HG03064 (cell line): Measurements from ENCODE around the gene AGMO.

Experiments used
- ATAC-seq: cut with Tn5 transposase; IDR thresholded peaks from one replicate; pipeline ENCODE4 v1.9.1; 2021; ENCODE audit warnings: low read depth; ENCODE audit not compliant: unreplicated experiment

The AGMO gene

DNA sequence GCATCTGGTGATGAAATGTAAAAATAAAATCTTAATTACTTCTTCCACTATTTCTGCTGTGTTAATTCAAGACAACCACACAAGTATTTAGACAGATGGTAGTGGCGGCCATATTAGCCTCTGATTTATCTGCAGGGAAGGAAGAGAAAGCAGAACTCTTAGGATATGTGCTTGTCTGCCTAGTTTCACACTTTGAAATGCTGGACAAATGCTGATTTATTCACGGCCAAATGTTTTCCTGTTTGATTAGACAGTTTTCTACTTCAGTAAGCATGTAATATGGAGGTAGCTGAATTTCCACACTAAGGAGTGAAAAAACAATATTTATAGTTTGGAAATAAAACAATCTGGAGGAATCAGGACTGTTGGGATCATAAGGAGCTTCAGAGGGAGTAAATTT lies 158.1 kb downstream of the AGMO start:
- no peak for ATAC-seq

DNA sequence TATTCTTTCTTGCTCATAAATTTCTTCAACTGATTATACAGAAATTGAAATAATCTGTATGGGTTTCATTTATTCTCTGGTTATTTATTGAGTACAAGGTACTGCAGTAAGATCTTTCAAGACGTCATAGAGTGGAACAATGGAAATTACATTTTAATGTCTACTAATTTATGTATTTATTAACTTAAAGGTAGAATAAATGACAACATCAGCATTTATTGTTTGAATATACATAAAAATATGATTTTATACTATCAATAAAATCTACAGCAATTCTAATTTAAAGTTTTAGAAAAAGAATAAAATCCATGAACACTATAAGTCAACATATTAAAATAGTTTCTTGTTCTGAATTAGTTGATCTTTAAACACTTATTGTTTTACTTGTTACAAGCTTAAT lies 158.5 kb downstream of the AGMO start:
- ATAC-seq = no peak

DNA sequence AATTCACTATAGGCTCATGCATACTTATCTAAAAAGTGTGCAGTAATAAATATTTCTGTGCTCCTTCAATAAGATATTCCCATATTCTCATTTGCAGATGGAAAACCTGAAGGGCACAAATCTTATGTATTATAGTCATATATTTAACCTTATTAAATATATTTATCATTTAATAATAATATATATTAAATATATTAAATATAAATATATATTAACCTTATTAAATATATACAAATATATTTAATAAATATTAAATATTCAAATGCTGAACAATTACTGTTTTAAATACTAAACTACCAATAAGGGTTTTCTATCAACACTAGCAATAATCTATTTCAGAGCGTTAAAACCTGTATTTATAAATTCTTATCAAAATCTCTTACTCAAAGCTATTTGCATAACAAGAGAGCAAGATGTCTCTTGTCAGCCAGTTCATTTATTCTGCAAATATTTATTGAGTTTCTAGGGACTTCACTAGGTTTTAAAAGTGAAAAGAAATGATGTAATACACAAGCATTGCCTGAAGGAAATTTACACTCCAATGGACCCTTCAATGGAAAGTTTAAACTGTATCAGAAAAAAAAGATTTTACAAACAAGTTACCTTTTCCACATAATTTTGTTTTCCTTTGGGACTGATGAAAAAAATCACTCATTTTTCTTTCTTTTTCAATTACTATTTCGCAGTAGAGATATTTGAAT lies 159.2 kb downstream of the AGMO start:
- no peak for ATAC-seq

DNA sequence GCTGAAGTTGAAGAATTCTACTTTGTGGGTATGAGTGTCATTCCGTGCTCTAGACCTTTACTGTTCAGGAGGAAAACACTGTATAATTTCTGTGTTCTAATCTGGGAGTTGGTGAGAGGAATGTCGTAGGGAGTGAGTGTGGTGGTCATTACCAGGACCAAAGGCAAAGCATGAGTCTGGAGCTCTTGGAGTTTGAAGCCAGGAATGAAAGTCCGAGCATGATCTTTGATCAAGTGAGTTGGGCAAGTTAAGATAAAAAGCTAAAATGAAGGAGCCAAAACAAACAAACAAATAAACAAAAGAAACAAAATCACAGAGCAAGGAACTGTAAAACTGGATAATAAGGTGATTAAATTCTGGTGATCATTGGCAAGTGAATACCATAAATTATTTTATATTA lies 161.4 kb downstream of the AGMO start:
- ATAC-seq = no peak

DNA sequence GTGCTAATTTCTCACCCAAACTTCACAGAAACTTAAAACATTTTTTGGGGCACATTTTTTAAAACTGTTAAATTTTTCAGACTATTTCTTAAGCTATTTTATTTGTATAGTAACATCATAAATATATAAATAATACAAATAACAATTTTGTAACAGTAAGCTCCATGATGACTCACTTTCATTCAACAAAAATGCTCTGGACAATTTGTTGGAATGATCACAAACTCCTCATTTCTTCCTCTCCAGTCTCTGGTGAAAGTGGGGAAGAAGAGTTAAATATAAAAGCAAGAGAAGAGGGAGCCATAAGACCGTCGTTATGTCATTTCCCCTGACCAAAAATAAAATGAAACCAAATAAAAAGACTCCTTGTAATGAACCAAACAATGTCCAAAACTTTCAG lies 162.4 kb downstream of the AGMO start:
- ATAC-seq = no peak

DNA sequence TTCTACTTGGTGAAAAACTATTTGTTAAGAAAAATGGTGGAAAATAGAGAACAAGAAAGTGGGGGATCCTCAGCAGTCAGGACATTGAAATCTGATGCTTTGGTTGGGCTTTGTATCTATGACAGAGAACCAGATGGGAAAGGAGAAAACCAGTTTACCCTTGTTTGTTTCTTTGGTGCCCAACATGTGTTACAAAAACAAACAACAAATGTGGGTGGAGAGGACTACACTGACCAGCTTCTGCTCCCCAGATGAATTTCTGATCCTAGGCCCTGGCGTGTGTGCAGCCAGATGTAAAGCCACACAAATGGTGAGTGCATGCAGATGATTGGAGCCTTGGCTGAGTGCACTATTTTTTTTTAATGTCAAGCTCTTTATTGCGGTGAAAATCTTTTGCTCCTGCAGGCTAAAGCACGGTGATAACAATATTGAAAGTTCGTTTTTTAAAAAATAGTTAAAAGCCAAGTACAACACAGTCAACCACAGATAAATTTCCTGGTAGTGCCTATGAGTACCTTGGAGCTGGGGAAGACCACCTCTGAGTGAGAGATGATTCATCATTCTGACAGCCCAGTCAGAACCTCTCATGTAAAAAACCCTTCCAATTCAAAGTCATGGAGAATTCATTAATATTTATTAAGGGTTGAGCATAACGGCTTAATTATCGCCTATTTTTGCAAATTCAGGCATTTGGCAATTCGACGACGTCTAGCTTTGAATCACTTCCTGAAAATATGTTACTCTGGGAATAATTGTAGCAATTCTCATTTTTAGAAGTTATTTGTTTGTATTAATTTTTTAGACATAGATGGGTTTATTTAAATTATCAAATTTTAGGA lies 163.7 kb downstream of the AGMO start:
- ATAC-seq = no peak

DNA sequence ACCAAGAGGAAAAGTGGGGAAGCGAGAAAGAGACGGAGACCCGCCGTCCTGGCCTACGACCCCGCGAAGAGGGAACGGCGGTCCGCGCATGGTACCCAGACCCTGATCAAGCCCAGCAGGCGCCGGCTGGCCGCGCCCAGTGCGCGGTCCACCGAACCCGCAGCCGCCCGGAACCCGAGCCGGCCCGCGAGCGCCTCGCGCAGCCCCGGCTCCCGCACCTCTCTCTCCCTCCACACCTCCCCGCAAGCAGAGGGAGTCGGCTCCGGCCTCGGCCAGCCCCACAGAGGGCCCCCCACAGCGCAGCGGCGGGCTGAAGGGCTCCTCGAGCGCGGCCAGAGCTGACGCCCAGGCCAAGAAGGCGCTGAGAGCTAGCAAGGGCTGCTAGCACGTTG lies 164.7 kb downstream of the AGMO start:
- no peak for ATAC-seq

DNA sequence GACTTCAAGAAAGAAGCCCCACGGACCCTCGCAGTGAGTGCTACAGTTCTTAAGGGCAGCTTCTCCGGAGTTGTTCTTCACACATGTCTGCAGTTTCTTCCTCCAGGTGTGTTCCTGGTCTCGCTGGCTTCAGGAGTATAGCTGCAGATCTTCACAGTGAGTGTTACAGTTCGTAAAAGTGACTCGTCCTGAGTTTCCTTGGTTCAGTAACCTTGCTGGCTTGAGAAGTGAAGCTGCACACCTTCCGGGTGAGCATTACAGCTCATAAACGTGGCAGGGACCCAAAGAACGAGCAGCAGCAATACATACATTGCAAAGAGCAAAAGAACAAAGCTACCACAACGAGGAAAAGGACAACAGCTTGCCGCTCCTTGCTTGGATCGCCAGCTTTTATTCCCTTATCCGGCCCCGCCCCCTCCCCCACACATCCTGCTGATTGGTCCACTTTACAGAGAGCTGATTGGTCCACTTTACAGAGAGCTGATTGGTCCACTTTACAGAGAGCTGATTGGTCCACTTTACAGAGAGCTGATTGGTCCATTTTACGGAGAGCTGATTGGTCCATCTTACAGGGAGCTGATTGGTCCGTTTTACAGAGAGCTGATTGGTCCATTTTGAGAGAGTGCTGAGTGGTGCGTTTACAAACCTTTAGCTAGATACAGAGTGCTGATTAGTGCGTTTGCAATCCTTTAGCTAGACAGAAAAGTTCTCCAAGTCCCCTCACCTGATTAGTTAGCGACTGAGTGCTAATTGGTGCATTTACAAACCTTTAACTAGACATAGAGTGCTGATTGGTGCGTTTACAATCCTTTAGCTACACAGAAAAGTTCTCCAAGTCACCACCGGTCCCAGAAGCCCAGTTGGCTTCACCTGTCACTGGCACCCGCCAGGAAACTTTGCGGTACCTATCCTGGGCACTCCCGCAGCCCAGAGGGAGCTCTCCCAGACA lies 165.3 kb downstream of the AGMO start:
- no peak for ATAC-seq

DNA sequence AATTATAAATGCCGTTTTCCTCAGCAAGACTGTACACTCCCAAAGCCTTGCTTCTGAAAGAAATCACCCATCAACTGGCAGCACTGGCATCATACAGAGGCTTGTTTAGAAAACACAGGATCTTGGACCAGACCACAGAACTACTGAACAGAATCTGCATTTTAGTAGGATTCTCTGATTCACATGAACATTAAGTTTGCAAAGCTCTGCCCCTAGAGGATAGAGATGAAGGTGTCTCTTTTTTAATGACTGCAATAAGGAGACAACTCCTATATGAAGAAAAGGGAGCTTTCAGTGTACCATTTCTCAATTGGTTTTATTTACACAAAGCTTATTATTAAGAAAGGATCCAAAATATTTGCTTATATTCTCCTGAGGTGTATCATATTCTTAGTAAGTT lies 172.7 kb downstream of the AGMO start:
- ATAC-seq = no peak

DNA sequence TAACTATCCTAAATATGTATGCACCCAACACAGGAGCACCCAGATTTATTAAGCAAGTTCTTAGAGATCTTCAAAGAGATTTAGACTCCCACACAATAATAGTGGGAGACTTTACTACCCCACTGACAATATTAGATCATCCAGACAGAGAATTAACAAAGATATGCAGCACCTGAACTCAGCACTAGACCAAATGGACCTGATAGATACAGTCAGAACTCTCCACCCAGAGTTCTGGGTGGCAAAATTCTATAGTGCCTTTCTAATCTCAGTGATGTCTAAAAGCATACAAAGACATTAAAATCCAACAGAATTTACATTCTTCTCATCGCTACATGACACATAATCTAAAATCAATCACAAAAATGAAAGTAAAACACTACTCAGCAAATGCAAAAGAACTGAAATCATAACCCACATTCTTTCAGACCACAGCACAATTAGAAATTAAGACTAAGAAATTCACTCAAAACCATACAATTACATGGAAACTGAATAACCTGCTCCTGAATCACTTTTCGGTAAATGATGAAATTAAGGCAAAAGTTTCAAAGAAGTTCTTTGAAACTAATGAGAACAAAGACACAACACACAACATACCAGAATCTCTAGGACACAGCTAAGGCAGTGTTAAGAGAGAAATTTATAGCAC lies 183.2 kb downstream of the AGMO start:
- ATAC-seq = no peak

DNA sequence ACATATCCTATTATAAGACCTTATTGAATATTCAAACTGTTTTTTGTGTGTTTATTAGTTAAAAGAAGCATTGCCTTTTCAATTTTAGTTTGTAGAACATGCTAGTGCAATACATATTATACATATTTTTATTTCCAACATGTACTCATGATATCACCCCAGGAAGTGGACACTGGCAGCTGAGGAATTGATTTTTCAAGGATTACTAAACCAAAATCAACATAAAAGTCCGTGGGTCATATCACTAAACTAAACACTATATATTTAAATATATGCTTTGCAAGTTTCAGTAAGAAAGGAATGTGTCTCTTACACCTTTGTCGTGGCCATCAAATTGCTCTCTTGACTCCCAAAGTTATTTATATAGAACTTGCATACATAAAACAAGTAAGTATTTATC lies 185.2 kb downstream of the AGMO start:
- no peak for ATAC-seq

DNA sequence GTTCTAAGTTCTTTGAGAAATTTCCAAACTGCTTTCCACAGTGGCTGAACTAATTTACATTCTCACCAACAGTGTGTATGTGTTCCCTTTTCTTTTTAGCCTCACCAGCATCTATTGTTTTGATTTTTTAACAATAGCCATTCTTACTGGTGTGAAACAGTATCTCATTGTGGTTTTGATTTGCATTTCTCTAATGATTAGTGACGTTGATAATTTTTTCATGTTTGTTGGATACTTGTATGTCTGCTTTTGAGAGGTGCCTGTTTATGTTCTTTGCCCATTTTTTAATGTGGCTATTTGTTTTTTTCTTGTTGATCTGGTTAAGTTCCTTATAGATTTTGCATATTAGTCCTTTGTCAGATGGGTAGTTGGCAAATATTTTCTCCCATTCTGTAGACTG lies 191.4 kb downstream of the AGMO start:
- no peak for ATAC-seq

DNA sequence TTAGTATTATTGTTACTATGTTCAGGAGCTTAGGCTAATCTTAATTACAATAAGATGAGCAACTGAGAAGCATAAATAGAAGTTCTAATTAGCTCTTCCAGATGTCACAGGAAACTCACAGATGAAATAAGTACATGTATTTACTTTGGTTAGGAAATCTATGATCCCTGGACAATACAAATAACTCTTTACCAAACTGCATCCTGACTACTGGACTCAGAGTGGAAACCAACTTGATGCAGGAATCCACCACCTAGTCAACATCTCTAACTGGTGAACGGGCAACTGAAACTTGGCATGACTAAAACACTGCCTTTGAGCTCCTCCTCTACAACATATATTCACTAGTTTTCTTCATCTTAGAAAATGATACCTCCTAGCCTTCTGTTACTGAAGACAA lies 193.2 kb downstream of the AGMO start:
- no peak for ATAC-seq

DNA sequence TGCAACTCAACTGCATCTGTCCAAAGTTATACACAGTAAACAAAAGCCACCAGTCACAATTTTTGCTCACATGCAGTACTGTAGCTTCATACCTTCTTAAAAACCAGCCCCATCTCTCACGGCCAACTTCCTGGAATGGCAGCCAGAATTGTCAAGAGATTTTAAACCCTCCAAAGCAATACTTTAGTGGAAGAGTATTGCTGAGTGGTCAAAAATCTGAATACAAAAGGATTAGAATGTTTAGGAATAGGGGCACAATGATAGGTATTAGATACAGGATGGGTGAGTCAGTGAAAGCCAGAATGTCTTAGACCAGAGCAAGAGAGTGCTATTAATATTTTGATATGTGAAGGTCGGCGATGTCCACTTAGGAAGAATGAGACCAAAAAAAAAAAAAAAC lies 193.9 kb downstream of the AGMO start:
- no peak for ATAC-seq

DNA sequence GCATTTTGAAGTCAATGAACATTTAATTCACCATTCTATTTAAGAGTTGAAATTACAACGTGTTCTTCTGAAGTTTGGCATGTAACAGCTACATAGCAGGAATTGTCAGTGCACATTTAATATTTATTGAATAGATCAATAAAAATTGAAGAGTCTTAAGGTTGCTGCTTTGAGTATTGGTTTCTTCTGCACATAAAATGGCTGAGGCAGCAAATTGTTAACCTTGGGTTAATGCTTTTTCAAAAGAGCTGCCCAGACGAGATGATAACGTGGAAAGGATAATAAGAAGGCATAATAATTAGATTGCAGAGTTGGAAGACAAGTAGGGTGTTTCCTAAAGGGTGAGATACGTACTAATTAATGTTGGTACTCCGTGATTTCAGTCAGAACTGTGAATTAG lies 203.7 kb downstream of the AGMO start:
- ATAC-seq = no peak

DNA sequence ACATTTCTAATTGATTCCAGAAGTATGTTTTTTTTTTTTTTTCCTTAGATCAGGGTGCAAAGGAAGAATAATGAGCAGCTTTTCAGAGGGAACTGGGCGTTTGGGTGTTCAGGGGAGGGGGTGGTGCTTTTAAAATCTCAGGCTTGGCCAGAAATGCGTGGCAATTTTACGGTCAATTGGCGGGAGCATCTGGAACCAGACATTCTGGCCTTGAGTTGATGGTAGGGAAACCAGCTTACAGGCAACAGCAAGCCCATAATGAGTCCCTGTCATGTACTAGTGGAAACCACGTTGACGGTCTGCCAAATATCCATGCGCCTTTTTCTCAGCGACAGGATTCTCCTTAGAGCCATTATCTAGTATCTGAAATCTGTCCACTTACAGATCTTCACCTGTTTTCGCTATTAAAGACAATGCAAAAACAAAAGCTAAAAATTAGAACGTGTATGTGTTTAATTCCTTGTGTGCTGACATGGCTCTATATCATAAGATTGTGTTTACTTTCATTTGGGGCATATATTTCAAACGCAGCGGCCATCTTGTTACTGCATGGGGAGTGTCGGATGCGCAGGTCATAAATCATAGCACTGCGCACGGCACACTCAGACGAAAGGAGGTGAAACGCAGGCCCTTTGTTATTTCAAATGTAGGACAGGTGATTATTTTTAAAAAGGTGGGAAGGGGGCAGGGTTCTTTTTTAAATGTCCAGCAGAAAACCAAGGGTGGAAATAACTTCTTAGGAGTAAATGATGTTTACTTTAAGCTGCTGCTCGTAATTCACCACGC lies 209.2 kb downstream of the AGMO start:
- no peak for ATAC-seq

DNA sequence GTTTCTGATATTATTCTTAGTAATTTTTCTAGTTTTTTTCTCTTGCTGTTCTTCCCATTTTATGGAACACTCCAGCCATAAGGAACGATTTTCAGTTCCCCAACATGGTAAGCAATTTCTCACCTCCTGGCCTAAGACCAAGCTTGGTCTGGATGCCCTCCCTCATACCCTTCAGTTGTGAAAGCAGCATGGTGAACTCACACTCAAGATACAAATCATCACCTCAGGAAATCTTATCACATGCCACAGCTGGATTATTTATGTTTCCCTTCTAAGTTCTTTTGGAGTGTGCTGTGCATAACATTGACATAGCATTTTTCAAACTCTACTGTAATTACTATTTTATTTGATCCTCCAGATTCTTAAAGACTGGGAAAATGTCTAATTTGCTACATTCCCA lies 216.6 kb downstream of the AGMO start:
- no peak for ATAC-seq

DNA sequence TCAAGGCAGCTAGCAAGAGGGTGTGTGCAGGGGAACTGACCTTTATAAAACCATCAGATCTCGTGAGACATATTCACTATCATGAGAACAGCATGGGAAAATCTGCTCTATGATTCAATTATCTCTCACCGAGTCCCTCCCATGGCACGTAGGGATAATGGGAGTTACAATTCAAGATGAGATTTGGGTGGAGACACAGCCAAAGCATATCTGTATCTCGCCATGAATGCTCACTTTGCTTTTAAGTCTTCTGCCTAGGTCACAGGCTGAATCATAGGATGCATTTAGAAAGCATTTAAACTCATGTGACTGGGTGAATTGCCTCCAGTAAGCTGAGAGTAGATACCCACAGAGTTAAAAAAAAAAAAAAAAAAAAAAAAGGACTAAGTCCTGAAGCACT lies 220.0 kb downstream of the AGMO start:
- no peak for ATAC-seq

DNA sequence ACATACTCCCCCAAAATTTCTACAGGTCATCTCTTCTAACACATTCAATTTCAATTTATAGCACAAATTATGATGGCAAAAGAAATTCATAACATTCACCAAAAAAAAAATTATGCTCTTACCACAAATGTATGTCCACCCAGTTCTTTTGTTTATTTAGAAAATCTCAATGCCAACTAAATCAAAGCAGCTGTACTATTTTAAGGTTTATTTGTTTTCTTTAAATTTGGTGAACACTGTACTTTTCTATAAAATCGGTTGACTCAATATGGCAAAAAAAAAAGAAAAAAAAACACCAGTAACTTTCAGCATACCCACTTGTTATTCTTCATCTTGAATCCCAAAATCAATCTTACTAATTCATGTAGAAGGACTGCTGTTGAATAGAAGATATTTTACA lies 225.7 kb downstream of the AGMO start:
- ATAC-seq = no peak

DNA sequence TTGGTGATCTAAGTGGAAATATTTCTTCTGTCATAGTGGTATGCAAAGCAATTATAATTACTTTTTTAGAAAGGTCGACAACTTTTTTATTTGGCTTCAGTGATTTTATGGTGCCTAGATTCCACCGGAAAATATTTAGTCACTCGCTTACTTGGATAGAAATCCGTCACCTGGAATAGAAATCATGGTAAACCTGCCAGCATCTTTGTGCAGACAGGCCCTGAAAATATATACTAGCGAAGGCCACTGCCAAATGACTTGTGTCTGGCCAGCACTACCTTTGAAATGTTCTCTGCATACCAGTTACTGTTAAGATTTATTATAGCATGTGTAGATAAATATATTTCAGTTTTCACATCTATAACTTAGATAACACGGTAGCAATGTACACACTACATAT lies 226.4 kb downstream of the AGMO start:
- ATAC-seq = no peak
